Hepatocyte (in vitro differentiated cells): Measurements from ENCODE around the gene MCF2L. TPM values are rescaled to one million over a fixed set of nuclear protein-coding genes. Genes with fewer than 3 reads are reported as not detected.
"Not testable (repeated sequence)": the region's sequence is repeated elsewhere in the genome, so short reads cannot be mapped to it uniquely, and the experiment has no call there.

Experiments used
- DNase-seq: peaks from one replicate; pipeline ENCODE4 v3.0.0-alpha.2; 2016; ENCODE audit warnings: low spot score
- H2AFZ ChIP-seq: fragments of 200-600 bp; sonication (generic); 2 replicates; pipeline ENCODE4 v1.6.0; 2016; ENCODE audit warnings: antibody characterized with exemption, mild to moderate bottlenecking
- H3K27ac ChIP-seq: fragments of 200-600 bp; sonication (generic); 2 replicates; pipeline ENCODE4 v1.5.1; 2016; ENCODE audit warnings: mild to moderate bottlenecking
- H3K27me3 ChIP-seq: fragments of 200-600 bp; sonication (generic); 2 replicates; pipeline ENCODE4 v1.6.1; 2016
- H3K36me3 ChIP-seq: fragments of 200-600 bp; sonication (generic); replicated peaks from 2 replicates; pipeline ENCODE4 v1.5.1; 2016; ENCODE audit warnings: low read depth; ENCODE audit not compliant: insufficient read depth
- H3K4me1 ChIP-seq: fragments of 200-600 bp; sonication (generic); 2 replicates; pipeline ENCODE4 v1.5.1; 2016; ENCODE audit warnings: mild to moderate bottlenecking, moderate library complexity; ENCODE audit not compliant: insufficient read depth
- H3K4me2 ChIP-seq: fragments of 200-600 bp; sonication (generic); 2 replicates; pipeline ENCODE4 v1.6.0; 2016
- H3K4me3 ChIP-seq: fragments of 200-600 bp; sonication (generic); 2 replicates; pipeline ENCODE4 v1.5.1; 2016; ENCODE audit warnings: mild to moderate bottlenecking
- H3K79me2 ChIP-seq: fragments of 200-600 bp; sonication (generic); 2 replicates; pipeline ENCODE4 v1.6.0; 2017; ENCODE audit warnings: mild to moderate bottlenecking
- H3K9me2 ChIP-seq: fragments of 200-600 bp; sonication (generic); replicated peaks from 2 replicates; pipeline ENCODE4 v1.6.0; 2017; ENCODE audit warnings: mild to moderate bottlenecking; ENCODE audit not compliant: insufficient read depth
- H3K9me3 ChIP-seq: fragments of 200-600 bp; sonication (generic); 2 replicates; pipeline ENCODE4 v1.5.1; 2016; ENCODE audit warnings: low read depth, mild to moderate bottlenecking
- H4K20me1 ChIP-seq: fragments of 200-600 bp; sonication (generic); 2 replicates; pipeline ENCODE4 v1.6.0; 2016; ENCODE audit warnings: mild to moderate bottlenecking; ENCODE audit not compliant: insufficient read depth, poor library complexity, severe bottlenecking
- CTCF ChIP-seq: fragments of 200-600 bp; sonication (generic); IDR thresholded peaks from 2 replicates; pipeline ENCODE4 v1.5.1; 2016; ENCODE audit warnings: antibody characterized with exemption, mild to moderate bottlenecking; ENCODE audit not compliant: poor library complexity
- EZH2 ChIP-seq: fragments of 200-600 bp; sonication (generic); IDR thresholded peaks from 2 replicates; pipeline ENCODE4 v1.6.1; 2016; ENCODE audit warnings: antibody characterized with exemption, mild to moderate bottlenecking, borderline replicate concordance
- EZH2phosphoT487 ChIP-seq: fragments of 200-600 bp; sonication (generic); IDR thresholded peaks from one replicate; pipeline ENCODE4 v1.6.1; 2018; ENCODE audit warnings: antibody characterized with exemption, mild to moderate bottlenecking, low read depth, moderate library complexity; ENCODE audit not compliant: unreplicated experiment, severe bottlenecking
- WGBS: methylation state at CpG from one replicate; pipeline ENCODE4 v1.1.6; 2016; ENCODE audit warnings: low lambda C conversion rate; ENCODE audit errors: missing lambda C conversion rate; 5-methylcytosine and 5-hydroxymethylcytosine counted together
- polyA plus RNA-seq: library from polyadenylated mRNA; unstranded; fragments of >200 nt; fragmentation: Nextera tagmentation; extraction: Ambion mirVana; gene quantifications from 2 replicates; pipeline ENCODE4 v1.2.1, GENCODE V29; 2016
- total RNA-seq: library from RNA; depleted of rRNA; stranded (reverse); fragments of >200 nt; gene quantifications from 2 replicates; pipeline ENCODE4 v1.2.3, GENCODE V29; 2014

Gene MCF2L
- total and polyA plus RNA-seq, 2 experiments from 2014 or later = 11.1 to 22.4 TPM

- DNase-seq = no peak
- Histone ChIP-seq H3K4me2 (no peak overlapping the region), H3K4me1 (peaks cover 11% of the 10 kb centered on the region), H3K79me2 (no peaks in the 10 kb centered on the region), H2AFZ (no peak overlapping the region), H3K9me2 (no peaks in the 10 kb centered on the region), H3K27me3 (no peaks in the 10 kb centered on the region), H3K36me3 (no peaks in the 10 kb centered on the region), H3K27ac (no peak overlapping the region), H4K20me1 (no peaks in the 10 kb centered on the region), H3K9me3 (no peaks in the 10 kb centered on the region), H3K4me3 (no peak overlapping the region)
- TF ChIP-seq EZH2 (no peak), EZH2phosphoT487 (no peak), CTCF (no peak)
- 67% methylated on average over 6 of the region's 6 CpGs for WGBS
Measured at GRCh38 chr13:112934078-112934477, 34.9 kb upstream of the MCF2L start.

- 79% methylated on average over 7 of the region's 7 CpGs for WGBS
- Histone ChIP-seq H3K4me3 (no peak overlapping the region), H3K27me3 (no peaks in the 10 kb centered on the region), H3K4me1 (no peaks in the 10 kb centered on the region), H2AFZ (no peak overlapping the region), H3K9me3 (no peaks in the 10 kb centered on the region), H3K9me2 (no peaks in the 10 kb centered on the region), H3K79me2 (no peaks in the 10 kb centered on the region), H3K27ac (no peak overlapping the region), H3K4me2 (no peak overlapping the region), H3K36me3 (no peaks in the 10 kb centered on the region), H4K20me1 (no peaks in the 10 kb centered on the region)
- no peak for DNase-seq
- TF ChIP-seq EZH2phosphoT487 = no peak
- TF ChIP-seq CTCF = no peak
- TF ChIP-seq EZH2 = no peak
Measured at GRCh38 chr13:112938680-112939079, 30.3 kb upstream of the MCF2L start.

GRCh38 chr13:112940236-112940635 lies 28.8 kb upstream of the MCF2L start:
- Histone ChIP-seq H3K9me3 (no peaks in the 10 kb centered on the region), H3K27me3 (no peaks in the 10 kb centered on the region), H2AFZ (no peak overlapping the region), H3K4me2 (no peak overlapping the region), H3K27ac (no peak overlapping the region), H3K36me3 (no peaks in the 10 kb centered on the region), H3K9me2 (no peaks in the 10 kb centered on the region), H3K4me3 (no peak overlapping the region), H4K20me1 (no peaks in the 10 kb centered on the region), H3K4me1 (no peaks in the 10 kb centered on the region), H3K79me2 (no peaks in the 10 kb centered on the region)
- DNase-seq = no peak
- 74% methylated on average over 14 of the region's 14 CpGs for WGBS
- no peak for TF ChIP-seq CTCF
- TF ChIP-seq EZH2phosphoT487 = no peak
- no peak for TF ChIP-seq EZH2

GRCh38 chr13:112941349-112941748 lies 27.7 kb upstream of the MCF2L start:
- no peaks in the 10 kb centered on the region for H4K20me1 ChIP-seq

GRCh38 chr13:112941765-112942164 lies 27.2 kb upstream of the MCF2L start:
- not testable (repeated sequence) for H2AFZ ChIP-seq, H3K36me3 ChIP-seq, H3K27me3 ChIP-seq, H3K9me2 ChIP-seq, H3K4me1 ChIP-seq, H3K27ac ChIP-seq, DNase-seq, H3K79me2 ChIP-seq, H3K9me3 ChIP-seq, H4K20me1 ChIP-seq, H3K4me2 ChIP-seq, H3K4me3 ChIP-seq
- 91% methylated on average over 11 of the region's 11 CpGs for WGBS

More at GRCh38 chr13:112941349-112941748, 27.7 kb upstream of the MCF2L start:
- Histone ChIP-seq H3K27ac (no peak overlapping the region), H3K36me3 (no peaks in the 10 kb centered on the region), H3K9me3 (no peaks in the 10 kb centered on the region), H3K4me3 (no peak overlapping the region), H3K4me2 (no peak overlapping the region), H3K9me2 (no peaks in the 10 kb centered on the region), H3K79me2 (no peaks in the 10 kb centered on the region), H2AFZ (no peak overlapping the region), H3K27me3 (no peaks in the 10 kb centered on the region), H3K4me1 (no peaks in the 10 kb centered on the region)
- 94% methylated on average over 7 of the region's 7 CpGs for WGBS
- TF ChIP-seq EZH2 = no peak
- TF ChIP-seq EZH2phosphoT487 = no peak
- TF ChIP-seq CTCF = no peak
- no peak for DNase-seq
